Neural progenitor cell (in vitro differentiated cells): ENCODE data around the gene EXOSC5. TPM values are rescaled to one million over a fixed set of nuclear protein-coding genes. Genes with fewer than 3 reads are reported as not detected.

Source experiments
- DNase-seq: peaks from one replicate; pipeline ENCODE4 v3.0.0-alpha.2; 2016; ENCODE audit warnings: low spot score
- H2AFZ ChIP-seq: fragments of 200-600 bp; sonication (generic); replicated peaks from 2 replicates; pipeline ENCODE4 v1.6.1; 2016; ENCODE audit warnings: antibody characterized with exemption
- H3F3A ChIP-seq: fragments of 200-600 bp; sonication (generic); 2 replicates; pipeline ENCODE4 v1.6.1; 2016; ENCODE audit warnings: antibody characterized with exemption, low read depth
- H3K27ac ChIP-seq: fragments of 200-600 bp; sonication (generic); 2 replicates; pipeline ENCODE4 v1.5.1; 2016; ENCODE audit warnings: mild to moderate bottlenecking
- H3K27me3 ChIP-seq: fragments of 200-600 bp; sonication (generic); 2 replicates; pipeline ENCODE4 v1.6.1; 2016; ENCODE audit warnings: mild to moderate bottlenecking, moderate library complexity
- H3K36me3 ChIP-seq: fragments of 200-600 bp; sonication (generic); 2 replicates; pipeline ENCODE4 v1.5.1; 2016
- H3K4me1 ChIP-seq: fragments of 200-600 bp; sonication (generic); 2 replicates; pipeline ENCODE4 v1.6.1; 2016; ENCODE audit warnings: mixed run types
- H3K4me2 ChIP-seq: fragments of 200-600 bp; sonication (generic); 2 replicates; pipeline ENCODE4 v1.6.1; 2016
- H3K4me3 ChIP-seq: fragments of 200-600 bp; sonication (generic); 2 replicates; pipeline ENCODE4 v1.5.1; 2016
- H3K79me2 ChIP-seq: fragments of 200-600 bp; sonication (generic); 2 replicates; pipeline ENCODE4 v1.6.1; 2016; ENCODE audit warnings: low read depth
- H3K9ac ChIP-seq: fragments of 200-600 bp; sonication (generic); 2 replicates; pipeline ENCODE4 v1.6.1; 2016
- H3K9me3 ChIP-seq: fragments of 200-600 bp; sonication (generic); 2 replicates; pipeline ENCODE4 v1.5.1; 2016; ENCODE audit warnings: low read depth
- H4K20me1 ChIP-seq: fragments of 200-600 bp; sonication (generic); 2 replicates; pipeline ENCODE4 v1.6.1; 2016; ENCODE audit warnings: low read depth
- H3K27ac Mint-ChIP-seq: 3 replicates; pipeline ENCODE4 v1.8.0; 2021; ENCODE audit warnings: mixed read lengths
- H3K27me3 Mint-ChIP-seq: 2 replicates; pipeline ENCODE4 v1.8.0; 2022; ENCODE audit warnings: low read depth, mild to moderate bottlenecking, inconsistent platforms, moderate library complexity, mixed read lengths; ENCODE audit not compliant: insufficient read depth
- H3K36me3 Mint-ChIP-seq: 3 replicates; pipeline ENCODE4 v1.8.0; 2021; ENCODE audit warnings: mixed read lengths
- H3K4me1 Mint-ChIP-seq: 3 replicates; pipeline ENCODE4 v1.8.0; 2021; ENCODE audit warnings: mixed read lengths
- H3K4me3 Mint-ChIP-seq: 3 replicates; pipeline ENCODE4 v1.8.0; 2021; ENCODE audit warnings: mild to moderate bottlenecking, moderate library complexity, mixed read lengths
- H3K9me3 Mint-ChIP-seq: 3 replicates; pipeline ENCODE4 v1.8.0; 2020; ENCODE audit warnings: mixed read lengths
- EZH2 ChIP-seq: fragments of 200-600 bp; sonication (generic); IDR thresholded peaks from 2 replicates; pipeline ENCODE4 v1.6.1; 2017; ENCODE audit warnings: antibody characterized with exemption, mild to moderate bottlenecking, moderate library complexity
- EZH2phosphoT487 ChIP-seq: fragments of 200-600 bp; sonication (generic); IDR thresholded peaks from 2 replicates; pipeline ENCODE4 v1.6.1; 2017; ENCODE audit warnings: antibody characterized with exemption
- total RNA-seq: library from RNA; depleted of rRNA; stranded (reverse); fragments of >200 nt; gene quantifications from 2 replicates; pipeline ENCODE4 v1.2.3, GENCODE V29; 2015; ENCODE audit warnings: low replicate concordance
- TF ChIP-seq, protein P1 (sequence below): fragments of 200-600 bp; sonication (generic); IDR thresholded peaks from 2 replicates; pipeline ENCODE4 v1.5.1; 2017; ENCODE audit warnings: antibody characterized with exemption, mild to moderate bottlenecking

The EXOSC5 gene
- total RNA-seq, 1 donor from 2014 or later: 10.3 TPM

GRCh38 chr19:41430922-41431321, 33.8 kb upstream of the EXOSC5 start:
- no peak overlapping the region for H3K9ac ChIP-seq
- H3K27ac ChIP-seq: no peak overlapping the region

DNA sequence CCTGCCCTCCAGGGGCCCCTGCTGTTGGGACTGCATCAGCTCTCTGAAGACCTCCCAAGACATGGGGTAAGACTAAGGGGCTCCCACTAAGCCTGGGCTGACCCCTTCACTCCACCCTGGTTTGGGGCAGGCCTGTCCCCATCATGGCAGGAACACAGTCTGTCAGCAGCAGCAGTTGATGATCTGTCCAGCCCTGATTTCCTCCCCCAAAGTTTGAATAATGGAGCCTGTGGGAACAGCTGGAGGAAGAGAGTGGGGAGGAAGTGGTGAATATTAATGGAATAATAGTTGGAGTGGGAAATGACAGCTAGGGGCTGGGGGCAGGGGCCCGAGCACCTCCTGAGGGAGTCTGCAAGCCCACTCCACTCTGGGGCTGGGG, 31.3 kb upstream of the EXOSC5 start:
- Histone ChIP-seq H3K27me3 (no peaks in the 10 kb centered on the region), H3K4me3 (peak overlapping the region; percentile 56), H2AFZ (no peak overlapping the region), H3K36me3 (no peaks in the 10 kb centered on the region), H4K20me1 (no peaks in the 10 kb centered on the region), H3K4me2 (peak overlapping the region; percentile 81), H3K27ac (no peak overlapping the region), H3F3A (peaks cover 8% of the 10 kb centered on the region), H3K9me3 (no peaks in the 10 kb centered on the region), H3K79me2 (no peaks in the 10 kb centered on the region), H3K9ac (no peak overlapping the region), H3K4me1 (peaks cover 10% of the 10 kb centered on the region)
- no peaks in the 10 kb centered on the region for H3K9me3 Mint-ChIP-seq
- H3K36me3 Mint-ChIP-seq: peaks cover 10% of the 10 kb centered on the region
- DNase-seq: no peak
- H3K4me1 Mint-ChIP-seq: peaks cover 15% of the 10 kb centered on the region
- H3K27ac Mint-ChIP-seq: no peak overlapping the region
- TF ChIP-seq EZH2phosphoT487 (no peak), EZH2 (no peak)
- TF ChIP-seq, protein P1, sequence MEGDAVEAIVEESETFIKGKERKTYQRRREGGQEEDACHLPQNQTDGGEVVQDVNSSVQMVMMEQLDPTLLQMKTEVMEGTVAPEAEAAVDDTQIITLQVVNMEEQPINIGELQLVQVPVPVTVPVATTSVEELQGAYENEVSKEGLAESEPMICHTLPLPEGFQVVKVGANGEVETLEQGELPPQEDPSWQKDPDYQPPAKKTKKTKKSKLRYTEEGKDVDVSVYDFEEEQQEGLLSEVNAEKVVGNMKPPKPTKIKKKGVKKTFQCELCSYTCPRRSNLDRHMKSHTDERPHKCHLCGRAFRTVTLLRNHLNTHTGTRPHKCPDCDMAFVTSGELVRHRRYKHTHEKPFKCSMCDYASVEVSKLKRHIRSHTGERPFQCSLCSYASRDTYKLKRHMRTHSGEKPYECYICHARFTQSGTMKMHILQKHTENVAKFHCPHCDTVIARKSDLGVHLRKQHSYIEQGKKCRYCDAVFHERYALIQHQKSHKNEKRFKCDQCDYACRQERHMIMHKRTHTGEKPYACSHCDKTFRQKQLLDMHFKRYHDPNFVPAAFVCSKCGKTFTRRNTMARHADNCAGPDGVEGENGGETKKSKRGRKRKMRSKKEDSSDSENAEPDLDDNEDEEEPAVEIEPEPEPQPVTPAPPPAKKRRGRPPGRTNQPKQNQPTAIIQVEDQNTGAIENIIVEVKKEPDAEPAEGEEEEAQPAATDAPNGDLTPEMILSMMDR: no peak
- no peak overlapping the region for H3K4me3 Mint-ChIP-seq
- H3K27me3 Mint-ChIP-seq: peaks cover 8% of the 10 kb centered on the region

More at GRCh38 chr19:41430922-41431321, 33.8 kb upstream of the EXOSC5 start:
- H3K4me3 ChIP-seq: no peak overlapping the region
- H3F3A ChIP-seq: peaks cover 8% of the 10 kb centered on the region
- no peak overlapping the region for H3K27ac Mint-ChIP-seq
- peaks cover 10% of the 10 kb centered on the region for H3K36me3 Mint-ChIP-seq
- no peaks in the 10 kb centered on the region for H4K20me1 ChIP-seq
- no peaks in the 10 kb centered on the region for H3K79me2 ChIP-seq
- no peaks in the 10 kb centered on the region for H3K9me3 Mint-ChIP-seq
- TF ChIP-seq EZH2: no peak
- TF ChIP-seq, protein P1: no peak
- no peak for TF ChIP-seq EZH2phosphoT487
- DNase-seq: no peak
- H3K4me3 Mint-ChIP-seq: peak overlapping the region; percentile 66
- peaks cover 15% of the 10 kb centered on the region for H3K4me1 Mint-ChIP-seq
- no peaks in the 10 kb centered on the region for H3K27me3 ChIP-seq
- H3K36me3 ChIP-seq: no peaks in the 10 kb centered on the region
- H3K4me2 ChIP-seq: no peak overlapping the region
- no peak overlapping the region for H2AFZ ChIP-seq
- peaks cover 10% of the 10 kb centered on the region for H3K27me3 Mint-ChIP-seq
- no peaks in the 10 kb centered on the region for H3K9me3 ChIP-seq
- peaks cover 10% of the 10 kb centered on the region for H3K4me1 ChIP-seq

- peaks cover 10% of the 10 kb centered on the region for H3K4me1 ChIP-seq
- H3K4me3 ChIP-seq: peak overlapping the region; percentile 56
- H3K4me2 ChIP-seq: peak overlapping the region; percentile 81
- TF ChIP-seq, protein P1: no peak
- no peak for TF ChIP-seq EZH2phosphoT487
- TF ChIP-seq EZH2: no peak
- no peaks in the 10 kb centered on the region for H3K27me3 ChIP-seq
- peaks cover 8% of the 10 kb centered on the region for H3K27me3 Mint-ChIP-seq
- H4K20me1 ChIP-seq: no peaks in the 10 kb centered on the region
- no peaks in the 10 kb centered on the region for H3K79me2 ChIP-seq
- peaks cover 10% of the 10 kb centered on the region for H3K36me3 Mint-ChIP-seq
- peak; percentile 21 for DNase-seq
- H3K36me3 ChIP-seq: no peaks in the 10 kb centered on the region
- H3F3A ChIP-seq: peaks cover 8% of the 10 kb centered on the region
- peak overlapping the region; percentile 72 for H3K27ac Mint-ChIP-seq
- peaks cover 15% of the 10 kb centered on the region for H3K4me1 Mint-ChIP-seq
- H3K27ac ChIP-seq: peak overlapping the region; percentile 40
- no peaks in the 10 kb centered on the region for H3K9me3 Mint-ChIP-seq
- H2AFZ ChIP-seq: peak overlapping the region; percentile 68
- H3K9ac ChIP-seq: no peak overlapping the region
- no peaks in the 10 kb centered on the region for H3K9me3 ChIP-seq
- H3K4me3 Mint-ChIP-seq: peak overlapping the region; percentile 71
These were observed 30.7 kb upstream of the EXOSC5 start for GRCh38 chr19:41427647-41428480.
